HepG2 (cell line): Measurements from ENCODE around the gene TRAK1. TPM values are rescaled to one million over a fixed set of nuclear protein-coding genes. Genes with fewer than 3 reads are reported as not detected.
A peak's percentile ranks its signal among the peaks of the same experiment; 100 is the strongest.

Source experiments
- BORCS8-MEF2B ChIP-seq: sonication (generic); formaldehyde crosslinking; IDR thresholded peaks from 2 replicates; pipeline ENCODE4 v1.8.0; 2022; ENCODE audit warnings: mild to moderate bottlenecking, missing genetic modification reagents
- CENPBD1 ChIP-seq: sonication (generic); formaldehyde crosslinking; IDR thresholded peaks from 2 replicates; pipeline ENCODE4 v1.8.0; 2022; ENCODE audit warnings: missing genetic modification reagents, low read depth, mild to moderate bottlenecking, borderline replicate concordance
- CREBL2 ChIP-seq: sonication (generic); formaldehyde crosslinking; IDR thresholded peaks from 2 replicates; pipeline ENCODE4 v1.8.1; 2023; ENCODE audit warnings: missing genetic modification reagents, mild to moderate bottlenecking, borderline replicate concordance
- ELF1 ChIP-seq: sonication (generic); formaldehyde crosslinking; IDR thresholded peaks from 2 replicates; pipeline ENCODE4 v1.4.0; 2020; ENCODE audit warnings: missing genetic modification reagents
- FOXK1 ChIP-seq: sonication (generic); formaldehyde crosslinking; IDR thresholded peaks from 2 replicates; pipeline ENCODE4 v1.4.0; 2020; ENCODE audit warnings: low read depth, missing genetic modification reagents, borderline replicate concordance
- HDAC2 ChIP-seq: sonication (generic); formaldehyde crosslinking; IDR thresholded peaks from 2 replicates; pipeline ENCODE4 v1.4.0; 2020; ENCODE audit warnings: missing genetic modification reagents
- IRF9 ChIP-seq: sonication (generic); formaldehyde crosslinking; IDR thresholded peaks from 2 replicates; pipeline ENCODE4 v1.8.0; 2022; ENCODE audit warnings: missing genetic modification reagents, mild to moderate bottlenecking, borderline replicate concordance
- KDM5B ChIP-seq: sonication (generic); formaldehyde crosslinking; IDR thresholded peaks from 2 replicates; pipeline ENCODE4 v1.4.0; 2020; ENCODE audit warnings: missing genetic modification reagents, mild to moderate bottlenecking, borderline replicate concordance
- PHF5A ChIP-seq: IDR thresholded peaks from one replicate; pipeline ENCODE4 v1.6.1; 2018; ENCODE audit warnings: low read depth, missing genetic modification reagents; ENCODE audit not compliant: unreplicated experiment
- PITX1 ChIP-seq: sonication (generic); formaldehyde crosslinking; IDR thresholded peaks from 2 replicates; pipeline ENCODE4 v1.5.1; 2020; ENCODE audit warnings: mild to moderate bottlenecking, missing genetic modification reagents
- RBM39 ChIP-seq: fragments of 200-400 bp; formaldehyde crosslinking; IDR thresholded peaks from one replicate; pipeline ENCODE4 v1.6.1; 2018; ENCODE audit warnings: antibody characterized with exemption, mild to moderate bottlenecking, low read depth, low read length; ENCODE audit not compliant: poor library complexity, severe bottlenecking
- REPIN1 ChIP-seq: sonication (generic); formaldehyde crosslinking; IDR thresholded peaks from 2 replicates; pipeline ENCODE4 v1.8.0; 2022; ENCODE audit warnings: missing genetic modification reagents, low read depth, mild to moderate bottlenecking, borderline replicate concordance
- SALL1 ChIP-seq: sonication (generic); formaldehyde crosslinking; IDR thresholded peaks from 2 replicates; pipeline ENCODE4 v1.8.0; 2022; ENCODE audit warnings: mild to moderate bottlenecking, missing genetic modification reagents
- TBX3 ChIP-seq: fragments of 450-650 bp; IDR thresholded peaks from 2 replicates; pipeline ENCODE4 v1.6.1; 2017; ENCODE audit warnings: antibody characterized with exemption, mild to moderate bottlenecking, inconsistent platforms, borderline replicate concordance
- WIZ ChIP-seq: sonication (generic); formaldehyde crosslinking; IDR thresholded peaks from 2 replicates; pipeline ENCODE4 v1.5.1; 2020; ENCODE audit warnings: mild to moderate bottlenecking, missing genetic modification reagents
- ZBTB7A ChIP-seq: sonication (generic); formaldehyde crosslinking; IDR thresholded peaks from 2 replicates; pipeline ENCODE4 v1.8.0; 2022; ENCODE audit warnings: mild to moderate bottlenecking, missing genetic modification reagents
- ZFP41 ChIP-seq: sonication (generic); formaldehyde crosslinking; IDR thresholded peaks from 2 replicates; pipeline ENCODE4 v1.4.0; 2020; ENCODE audit warnings: mild to moderate bottlenecking, missing genetic modification reagents, borderline replicate concordance
- ZFP62 ChIP-seq: sonication (generic); formaldehyde crosslinking; IDR thresholded peaks from 2 replicates; pipeline ENCODE4 v1.4.0; 2020; ENCODE audit warnings: missing genetic modification reagents
- ZKSCAN1 ChIP-seq: fragments of 150-350 bp; IDR thresholded peaks from 2 replicates; pipeline ENCODE4 v1.6.1; 2014; ENCODE audit warnings: low read length
- ZNF496 ChIP-seq: sonication (generic); formaldehyde crosslinking; IDR thresholded peaks from 2 replicates; pipeline ENCODE4 v1.8.1; 2023; ENCODE audit warnings: mild to moderate bottlenecking, moderate library complexity, missing genetic modification reagents; ENCODE audit not compliant: insufficient replicate concordance
- ZNF550 ChIP-seq: sonication (generic); formaldehyde crosslinking; IDR thresholded peaks from 2 replicates; pipeline ENCODE4 v1.4.0; 2020; ENCODE audit warnings: mild to moderate bottlenecking, missing genetic modification reagents, borderline replicate concordance
- ZNF557 ChIP-seq: sonication (generic); formaldehyde crosslinking; IDR thresholded peaks from 2 replicates; pipeline ENCODE4 v1.4.0; 2020; ENCODE audit warnings: missing genetic modification reagents
- ZNF781 ChIP-seq: sonication (generic); formaldehyde crosslinking; IDR thresholded peaks from 2 replicates; pipeline ENCODE4 v1.5.1; 2020; ENCODE audit warnings: borderline replicate concordance, mild to moderate bottlenecking, missing genetic modification reagents; ENCODE audit errors: not compliant biosample characterization
- ZNF879 ChIP-seq: sonication (generic); formaldehyde crosslinking; IDR thresholded peaks from 2 replicates; pipeline ENCODE4 v1.8.1; 2023; ENCODE audit warnings: missing genetic modification reagents
- polyA plus RNA-seq, 8 experiments: library from polyadenylated mRNA; depleted of rRNA in 3 of 8; stranded (reverse) in 7 of 8; unstranded in 1 of 8; fragments of >200 nt; fragmentation: Illumina TruSeq in 4 of 8; extraction: Trizol in 4 of 8; gene quantifications; 2 replicates each; pipeline versions ENCODE4 v1.2.1 to v1.2.3, GENCODE V29; 2011 to 2016; ENCODE audit warnings: low read depth in 4 of 8, missing spikeins in 1 of 8, mixed read lengths in 1 of 8; ENCODE audit not compliant: insufficient read depth in 1 of 8
- total RNA-seq, 5 experiments: library from RNA; depleted of rRNA; stranded (reverse); fragments of >200 nt; fragmentation: Illumina TruSeq; extraction: Trizol; gene quantifications; 2 replicates each; pipeline ENCODE4 v1.2.3, GENCODE V29; 2016; ENCODE audit warnings: low read depth in 1 of 5
- TF ChIP-seq, protein P1 (sequence below): sonication (generic); formaldehyde crosslinking; IDR thresholded peaks from 2 replicates; pipeline ENCODE4 v1.4.0; 2020; ENCODE audit warnings: missing genetic modification reagents, mild to moderate bottlenecking, borderline replicate concordance
- TF ChIP-seq, protein P2 (sequence below): sonication (generic); formaldehyde crosslinking; IDR thresholded peaks from 2 replicates; pipeline ENCODE4 v1.9.0; 2021; ENCODE audit warnings: missing genetic modification reagents, mild to moderate bottlenecking, borderline replicate concordance

The TRAK1 gene
- total and polyA plus RNA-seq, 2 of the 13 experiments (the other 11 are each of a cell fraction or from before 2014, with no cell fraction given), result 20.5 to 46.6 TPM

DNA sequence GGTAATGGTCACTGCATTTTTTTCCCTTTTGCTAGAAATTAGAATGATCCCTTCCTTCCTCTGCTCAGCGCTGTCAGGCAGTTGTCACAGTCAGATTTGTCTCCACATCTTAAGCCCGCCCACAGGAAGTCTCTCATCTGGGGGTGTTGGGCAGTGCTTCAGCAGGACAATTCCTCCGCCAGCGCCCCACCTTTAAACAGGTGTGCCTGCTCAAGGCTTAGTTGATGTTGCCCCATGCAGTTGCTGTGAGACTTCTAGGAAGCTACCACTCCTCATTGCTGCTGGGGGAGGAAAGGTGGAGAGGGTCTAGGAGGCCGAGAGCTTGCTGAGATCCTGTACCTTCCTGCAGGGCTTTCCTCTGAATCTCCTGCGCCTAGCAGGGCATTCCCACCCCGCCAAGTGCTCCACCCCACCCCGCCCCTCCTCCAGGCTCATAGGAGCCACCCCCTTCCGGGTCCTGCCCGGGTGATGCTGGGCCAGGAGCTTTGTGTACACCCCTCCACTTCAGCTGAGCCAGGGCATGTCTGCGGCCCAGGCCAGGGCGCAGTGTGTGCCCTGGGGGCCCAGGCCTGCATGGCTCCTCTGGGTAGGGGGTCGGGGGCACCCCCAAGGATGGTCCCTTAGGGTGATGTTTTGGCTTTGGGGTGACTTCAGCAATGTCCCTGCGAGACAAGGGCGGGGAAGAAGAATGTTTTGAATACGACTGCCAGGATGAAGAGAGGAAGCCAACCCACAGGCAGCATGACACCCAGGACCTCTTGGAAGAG is 68.7 kb downstream of the TRAK1 start (continued):
- TF ChIP-seq IRF9 (CRISPR knock-in tag) (0 out of 2 replicates have a peak, but pooled peaks have one; percentile 36), REPIN1 (CRISPR knock-in tag) (0 out of 2 replicates have a peak, but pooled peaks have one; percentile 50), ZNF550 (no peak), ZBTB7A (CRISPR knock-in tag) (no peak), BORCS8-MEF2B (CRISPR knock-in tag) (no peak), ZFP62 (CRISPR knock-in tag) (no peak), CENPBD1 (no peak), CREBL2 (CRISPR knock-in tag) (no peak), WIZ (CRISPR knock-in tag) (no peak), PITX1 (CRISPR knock-in tag) (no peak; the same call in 1 of the 2 replicates), ZFP41 (no peak), ZKSCAN1 (no peak), HDAC2 (CRISPR knock-in tag) (no peak), PHF5A (CRISPR knock-in tag) (no peak), ZNF781 (CRISPR knock-in tag) (no peak), SALL1 (CRISPR knock-in tag) (peak; percentile 59), TBX3 (no peak), ZNF879 (CRISPR knock-in tag) (no peak), ZNF557 (CRISPR knock-in tag) (no peak), FOXK1 (CRISPR knock-in tag) (no peak), RBM39 (no peak), ZNF496 (CRISPR knock-in tag) (no peak), ELF1 (CRISPR knock-in tag) (peak; percentile 77), KDM5B (CRISPR knock-in tag) (peak; percentile 38; the same call in 1 of the 2 replicates)
- TF ChIP-seq, protein P1, sequence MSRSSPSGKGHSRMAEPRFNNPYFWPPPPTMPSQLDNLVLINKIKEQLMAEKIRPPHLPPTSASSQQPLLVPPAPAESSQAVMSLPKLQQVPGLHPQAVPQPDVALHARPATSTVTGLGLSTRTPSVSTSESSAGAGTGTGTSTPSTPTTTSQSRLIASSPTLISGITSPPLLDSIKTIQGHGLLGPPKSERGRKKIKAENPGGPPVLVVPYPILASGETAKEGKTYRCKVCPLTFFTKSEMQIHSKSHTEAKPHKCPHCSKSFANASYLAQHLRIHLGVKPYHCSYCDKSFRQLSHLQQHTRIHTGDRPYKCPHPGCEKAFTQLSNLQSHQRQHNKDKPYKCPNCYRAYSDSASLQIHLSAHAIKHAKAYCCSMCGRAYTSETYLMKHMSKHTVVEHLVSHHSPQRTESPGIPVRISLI (CRISPR knock-in tag), result no peak
- TF ChIP-seq, protein P2, sequence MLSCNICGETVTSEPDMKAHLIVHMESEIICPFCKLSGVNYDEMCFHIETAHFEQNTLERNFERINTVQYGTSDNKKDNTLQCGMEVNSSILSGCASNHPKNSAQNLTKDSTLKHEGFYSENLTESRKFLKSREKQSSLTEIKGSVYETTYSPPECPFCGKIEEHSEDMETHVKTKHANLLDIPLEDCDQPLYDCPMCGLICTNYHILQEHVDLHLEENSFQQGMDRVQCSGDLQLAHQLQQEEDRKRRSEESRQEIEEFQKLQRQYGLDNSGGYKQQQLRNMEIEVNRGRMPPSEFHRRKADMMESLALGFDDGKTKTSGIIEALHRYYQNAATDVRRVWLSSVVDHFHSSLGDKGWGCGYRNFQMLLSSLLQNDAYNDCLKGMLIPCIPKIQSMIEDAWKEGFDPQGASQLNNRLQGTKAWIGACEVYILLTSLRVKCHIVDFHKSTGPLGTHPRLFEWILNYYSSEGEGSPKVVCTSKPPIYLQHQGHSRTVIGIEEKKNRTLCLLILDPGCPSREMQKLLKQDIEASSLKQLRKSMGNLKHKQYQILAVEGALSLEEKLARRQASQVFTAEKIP (CRISPR knock-in tag), result no peak
